CD14-positive monocyte (primary cell): ENCODE data around the gene AP2A1. TPM values are rescaled to one million over a fixed set of nuclear protein-coding genes. Genes with fewer than 3 reads are reported as not detected.
A peak's percentile ranks its signal among the peaks of the same experiment; 100 is the strongest.

Experiments used
- DNase-seq, 3 donors: peaks; one replicate each; pipeline ENCODE4 v3.0.0-alpha.2; 2011 to 2022
- H2AFZ ChIP-seq: 2 replicates; pipeline ENCODE4 v1.6.0; 2012; ENCODE audit warnings: mild to moderate bottlenecking, low read depth, low read length, inconsistent platforms; ENCODE audit not compliant: insufficient read depth, poor library complexity, severe bottlenecking
- H3K27ac ChIP-seq, 2 donors: 1 replicate in 1 of 2; 2 replicates in 1 of 2; pipeline ENCODE4 v1.5.1; 2012 to 2013; ENCODE audit warnings: low read length in 2 of 2, control low read depth in 1 of 2, inconsistent platforms in 1 of 2, low read depth in 1 of 2, mild to moderate bottlenecking in 1 of 2
- H3K27me3 ChIP-seq, 2 donors: one replicate each; pipeline versions ENCODE4 v1.6.0 to v1.6.1; 2011 to 2013; ENCODE audit warnings: low read length in 2 of 2; ENCODE audit not compliant: control insufficient read depth in 2 of 2, insufficient read depth in 2 of 2
- H3K36me3 ChIP-seq, 2 donors: replicated peaks in 1 of 2; 1 replicate in 1 of 2; 2 replicates in 1 of 2; pipeline versions ENCODE4 v1.5.1 to v1.6.1; 2012 to 2013; ENCODE audit warnings: low read length in 2 of 2, control low read depth in 1 of 2, inconsistent platforms in 1 of 2, mild to moderate bottlenecking in 1 of 2; ENCODE audit not compliant: insufficient read depth in 2 of 2, control insufficient read depth in 1 of 2
- H3K4me1 ChIP-seq, 2 donors: 1 replicate in 1 of 2; 2 replicates in 1 of 2; pipeline versions ENCODE4 v1.5.1 to v1.6.1; 2012 to 2013; ENCODE audit warnings: low read length in 2 of 2, control low read depth in 1 of 2, inconsistent platforms in 1 of 2, mild to moderate bottlenecking in 1 of 2, moderate library complexity in 1 of 2; ENCODE audit not compliant: insufficient read depth in 2 of 2, control insufficient read depth in 1 of 2
- H3K4me2 ChIP-seq: replicated peaks from 2 replicates; pipeline ENCODE3; 2012; ENCODE audit warnings: low read length, moderate library complexity, mild to moderate bottlenecking; ENCODE audit not compliant: poor library complexity, severe bottlenecking; ENCODE audit errors: extremely low read depth
- H3K4me3 ChIP-seq, 3 experiments: fragments of 200-600 bp in 1 of 3; sonication (generic) in 1 of 3; replicated peaks in 1 of 3; 1 replicate in 2 of 3; 2 replicates in 1 of 3; pipeline ENCODE4 v1.5.1; 2011 to 2013; ENCODE audit warnings: low read length in 3 of 3, mild to moderate bottlenecking in 3 of 3, control low read depth in 2 of 3, low read depth in 2 of 3, inconsistent platforms in 1 of 3, moderate library complexity in 1 of 3
- H3K79me2 ChIP-seq: 2 replicates; pipeline ENCODE4 v1.6.0; 2012; ENCODE audit warnings: mild to moderate bottlenecking, control low read depth, inconsistent platforms, low read length, moderate library complexity; ENCODE audit not compliant: insufficient read depth
- H3K9ac ChIP-seq: 2 replicates; pipeline ENCODE4 v1.6.0; 2017; ENCODE audit warnings: low read length, mild to moderate bottlenecking; ENCODE audit not compliant: insufficient read depth, poor library complexity, severe bottlenecking
- H3K9me3 ChIP-seq, 2 donors: replicated peaks in 1 of 2; 1 replicate in 1 of 2; 2 replicates in 1 of 2; pipeline versions ENCODE4 v1.5.1 to v1.6.1; 2012 to 2013; ENCODE audit warnings: low read length in 2 of 2, control low read depth in 1 of 2; ENCODE audit not compliant: control insufficient read depth in 1 of 2, insufficient read depth in 1 of 2
- H4K20me1 ChIP-seq: 2 replicates; pipeline ENCODE4 v1.6.0; 2012; ENCODE audit warnings: mild to moderate bottlenecking, low read length, control low read depth, moderate library complexity; ENCODE audit not compliant: insufficient read depth
- H3K27ac Mint-ChIP-seq, 7 donors: one replicate each; pipeline ENCODE4 v1.8.0; 2020; ENCODE audit warnings: mild to moderate bottlenecking in 7 of 7, mixed read lengths in 7 of 7, moderate library complexity in 6 of 7, inconsistent platforms in 2 of 7
- H3K27me3 Mint-ChIP-seq, 3 donors: one replicate each; pipeline ENCODE4 v1.8.0; 2021 to 2022; ENCODE audit warnings: low read depth in 3 of 3, mild to moderate bottlenecking in 3 of 3, mixed read lengths in 3 of 3, moderate library complexity in 3 of 3, inconsistent platforms in 1 of 3
- H3K36me3 Mint-ChIP-seq, 2 donors: one replicate each; pipeline ENCODE4 v1.8.0; 2020; ENCODE audit warnings: mixed read lengths in 2 of 2, inconsistent platforms in 1 of 2, mild to moderate bottlenecking in 1 of 2
- H3K4me1 Mint-ChIP-seq: one replicate; pipeline ENCODE4 v1.8.0; 2020; ENCODE audit warnings: mild to moderate bottlenecking, mixed read lengths
- H3K4me3 Mint-ChIP-seq, 2 donors: one replicate each; pipeline ENCODE4 v1.8.0; 2020; ENCODE audit warnings: mild to moderate bottlenecking in 2 of 2, mixed read lengths in 2 of 2, moderate library complexity in 1 of 2
- H3K9me3 Mint-ChIP-seq, 7 donors: one replicate each; pipeline ENCODE4 v1.8.0; 2020 to 2022; ENCODE audit warnings: mixed read lengths in 7 of 7, mild to moderate bottlenecking in 6 of 7, moderate library complexity in 6 of 7, inconsistent platforms in 2 of 7
- WGBS: methylation state at CpG from one replicate; pipeline ENCODE4 v1.1.5; 2013; ENCODE audit warnings: missing lambda C conversion rate; ENCODE audit not compliant: insufficient coverage; 5-methylcytosine and 5-hydroxymethylcytosine counted together
- intact Hi-C, 2 donors: fragments of 100-400 bp; cut with micrococcal nuclease; formaldehyde crosslinking; loops; one replicate each; pipeline versions ENCODE4 v1.15.0 to v1.15.1; 2023
- polyA plus RNA-seq, 3 donors: library from polyadenylated mRNA; depleted of rRNA in 1 of 3; unstranded in 2 of 3; stranded (reverse) in 1 of 3; fragments of 300-500 nt in 2 of 3; fragments of >200 nt in 1 of 3; fragmentation: Illumina TruSeq in 2 of 3; gene quantifications; 1 replicate in 2 of 3; 2 replicates in 1 of 3; pipeline ENCODE4 v1.2.3, GENCODE V29; 2012 to 2021
- TF ChIP-seq, protein P1 (sequence below): fragments of 200-600 bp; IDR thresholded peaks from one replicate; pipeline ENCODE4 v1.8.0; 2022; ENCODE audit warnings: antibody characterized with exemption, mild to moderate bottlenecking

The AP2A1 gene
- polyA plus RNA-seq, 3 donors, result 12.1 to 117 (median 15.1) TPM

GRCh38 chr19:49770529-49770928, 3.7 kb downstream of the AP2A1 start:
- Histone ChIP-seq H3K79me2 (peaks cover 87% of the 10 kb centered on the region), H3K36me3 (peaks cover under 1 to 15% of the 10 kb centered on the region in 2 donors), H3K4me1 (peaks cover 44 to 47% of the 10 kb centered on the region in 2 donors), H3K9ac (no peak overlapping the region), H2AFZ (no peak overlapping the region), H3K27ac (no peak overlapping the region), H3K9me3 (no peaks in the 10 kb centered on the region), H3K4me3 (no peak overlapping the region), H3K27me3 (no peaks in the 10 kb centered on the region), H4K20me1 (peaks cover 56% of the 10 kb centered on the region), H3K4me2 (no peak overlapping the region)
- Mint-ChIP-seq H3K27me3 (peaks cover 0 to 2% (median 2%) of the 10 kb centered on the region in 3 donors), H3K27ac (peak overlapping the region in 3 of 7 donors; percentile 18 to 45 (median 19)), H3K36me3 (peaks cover 15 to 44% of the 10 kb centered on the region in 2 donors), H3K4me1 (peaks cover 54% of the 10 kb centered on the region), H3K9me3 (no peaks in the 10 kb centered on the region), H3K4me3 (no peak overlapping the region)
- intact Hi-C loops, result no loop called here
- DNase-seq, result no peak
- WGBS, result 100% methylated on average over 6 of the region's 8 CpGs
- TF ChIP-seq, protein P1, sequence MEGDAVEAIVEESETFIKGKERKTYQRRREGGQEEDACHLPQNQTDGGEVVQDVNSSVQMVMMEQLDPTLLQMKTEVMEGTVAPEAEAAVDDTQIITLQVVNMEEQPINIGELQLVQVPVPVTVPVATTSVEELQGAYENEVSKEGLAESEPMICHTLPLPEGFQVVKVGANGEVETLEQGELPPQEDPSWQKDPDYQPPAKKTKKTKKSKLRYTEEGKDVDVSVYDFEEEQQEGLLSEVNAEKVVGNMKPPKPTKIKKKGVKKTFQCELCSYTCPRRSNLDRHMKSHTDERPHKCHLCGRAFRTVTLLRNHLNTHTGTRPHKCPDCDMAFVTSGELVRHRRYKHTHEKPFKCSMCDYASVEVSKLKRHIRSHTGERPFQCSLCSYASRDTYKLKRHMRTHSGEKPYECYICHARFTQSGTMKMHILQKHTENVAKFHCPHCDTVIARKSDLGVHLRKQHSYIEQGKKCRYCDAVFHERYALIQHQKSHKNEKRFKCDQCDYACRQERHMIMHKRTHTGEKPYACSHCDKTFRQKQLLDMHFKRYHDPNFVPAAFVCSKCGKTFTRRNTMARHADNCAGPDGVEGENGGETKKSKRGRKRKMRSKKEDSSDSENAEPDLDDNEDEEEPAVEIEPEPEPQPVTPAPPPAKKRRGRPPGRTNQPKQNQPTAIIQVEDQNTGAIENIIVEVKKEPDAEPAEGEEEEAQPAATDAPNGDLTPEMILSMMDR, result no peak

DNA sequence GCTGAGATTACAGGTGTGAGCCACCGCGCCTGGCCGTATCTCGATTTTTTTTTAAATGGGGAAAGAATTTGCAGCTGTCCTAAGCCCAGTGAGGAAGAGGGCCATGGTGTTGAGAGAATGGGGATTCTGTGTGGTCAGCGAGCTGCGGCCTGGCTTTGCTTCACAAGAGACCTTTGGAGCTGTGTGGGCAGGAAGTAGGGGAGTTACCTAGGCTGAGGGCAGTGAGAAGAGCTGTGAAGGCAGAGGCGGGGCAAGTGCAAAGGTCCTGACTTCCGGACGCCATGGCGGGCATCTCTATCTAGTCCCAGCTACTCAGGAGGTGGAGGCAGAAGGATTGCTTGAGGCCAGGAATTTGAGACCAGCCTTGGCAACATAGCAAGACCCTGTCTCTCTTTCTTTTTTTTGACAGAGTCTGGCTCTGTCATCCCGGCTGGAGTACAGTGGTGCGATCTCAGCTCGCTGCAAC, 4.9 kb downstream of the AP2A1 start:
- H4K20me1 ChIP-seq, result peaks cover 66% of the 10 kb centered on the region

More for the DNA sequence above, 4.9 kb downstream of the AP2A1 start:
- Histone ChIP-seq H3K4me3 (no peak overlapping the region), H3K9me3 (no peaks in the 10 kb centered on the region), H3K27me3 (no peaks in the 10 kb centered on the region), H3K79me2 (peaks cover 99% of the 10 kb centered on the region), H3K36me3 (peaks cover 5 to 25% of the 10 kb centered on the region in 2 donors), H2AFZ (no peak overlapping the region), H3K9ac (no peak overlapping the region), H3K4me2 (no peak overlapping the region), H3K27ac (no peak overlapping the region), H3K4me1 (peaks cover 38 to 41% of the 10 kb centered on the region in 2 donors)
- H3K4me3 Mint-ChIP-seq, result no peak overlapping the region
- intact Hi-C loops, result no loop called here
- no peak for DNase-seq
- no peaks in the 10 kb centered on the region for H3K9me3 Mint-ChIP-seq
- H3K36me3 Mint-ChIP-seq, result peaks cover 23 to 56% of the 10 kb centered on the region in 2 donors
- TF ChIP-seq, protein P1, result no peak
- 87% methylated on average over 8 of the region's 13 CpGs for whole genome bisulfite sequencing
- peak overlapping the region in 2 of 7 donors; percentile 68 to 76 for H3K27ac Mint-ChIP-seq
- peaks cover 53% of the 10 kb centered on the region for H3K4me1 Mint-ChIP-seq
- H3K27me3 Mint-ChIP-seq, result peaks cover 0 to 2% (median 2%) of the 10 kb centered on the region in 3 donors
